HFF-Myc (cell line): ENCODE measurements around the gene HSD11B1.

Experiments used
- DNase-seq: peaks from one replicate; pipeline ENCODE4 v3.0.0-alpha.2; 2011; ENCODE audit warnings: low read depth; ENCODE audit errors: extremely low read depth
- H3K4me3 ChIP-seq: replicated peaks from 2 replicates; pipeline ENCODE4 v1.5.1; 2011; ENCODE audit warnings: low read depth, mild to moderate bottlenecking, control low read depth, low read length
- CTCF ChIP-seq: IDR thresholded peaks from 2 replicates; pipeline ENCODE4 v1.5.1; 2012; ENCODE audit warnings: mild to moderate bottlenecking, low read depth, low read length, control low read depth; ENCODE audit errors: missing control alignments

The HSD11B1 gene

DNA sequence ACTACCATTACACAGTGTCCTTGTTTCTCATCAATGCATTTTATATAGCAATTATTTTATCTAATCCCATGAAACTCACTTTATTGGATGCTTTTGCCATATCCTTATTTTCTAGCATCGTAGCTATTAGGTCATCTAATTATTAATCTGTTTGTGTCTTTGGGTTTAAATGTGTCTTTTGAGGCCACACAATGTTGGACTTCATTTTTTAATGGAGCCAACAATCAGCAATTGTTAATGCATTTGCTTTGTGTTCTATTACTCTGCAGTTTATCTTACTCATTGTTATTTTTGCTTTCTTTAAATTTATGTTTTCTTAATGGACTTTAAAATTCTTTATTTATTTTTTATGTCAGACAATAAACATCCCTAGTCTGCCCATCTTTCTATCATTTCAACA is 1.8 kb upstream of the HSD11B1 start:
- no peak for TF ChIP-seq CTCF
- H3K4me3 ChIP-seq = no peak overlapping the region
- no peak for DNase-seq

DNA sequence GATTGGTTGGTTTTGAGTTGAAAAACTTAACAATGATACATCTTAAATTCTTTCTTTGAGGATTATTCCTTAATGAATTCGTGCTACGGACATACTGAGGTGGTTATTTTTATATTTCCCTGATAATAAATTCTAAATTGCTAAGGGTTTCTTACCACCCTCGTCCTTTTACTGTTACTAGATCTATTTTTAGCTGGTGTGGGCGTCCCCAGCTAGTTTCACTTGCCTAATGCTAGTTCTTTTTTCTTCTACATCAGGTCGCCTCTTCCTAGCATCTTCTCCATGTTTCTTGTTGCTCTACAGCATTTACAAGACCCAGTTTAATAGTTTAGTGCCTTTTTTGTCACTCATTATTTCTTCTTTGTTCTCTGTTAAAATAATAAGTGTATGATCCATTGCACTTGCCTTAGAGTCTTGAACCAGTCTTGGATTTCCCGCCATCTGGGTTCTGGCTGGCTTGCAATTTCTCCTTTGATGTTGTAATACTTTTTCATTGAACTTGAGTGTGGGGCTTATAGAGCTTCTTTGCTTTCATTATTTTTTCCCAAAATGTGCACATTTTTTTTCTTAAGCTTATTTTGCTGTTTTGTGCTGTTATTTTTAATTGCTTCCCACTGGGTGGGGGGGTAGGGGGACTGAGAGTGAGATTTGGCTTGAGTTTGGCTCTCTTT is 677 bp upstream of the HSD11B1 start:
- no peak overlapping the region for H3K4me3 ChIP-seq
- no peak for DNase-seq
- no peak for TF ChIP-seq CTCF

DNA sequence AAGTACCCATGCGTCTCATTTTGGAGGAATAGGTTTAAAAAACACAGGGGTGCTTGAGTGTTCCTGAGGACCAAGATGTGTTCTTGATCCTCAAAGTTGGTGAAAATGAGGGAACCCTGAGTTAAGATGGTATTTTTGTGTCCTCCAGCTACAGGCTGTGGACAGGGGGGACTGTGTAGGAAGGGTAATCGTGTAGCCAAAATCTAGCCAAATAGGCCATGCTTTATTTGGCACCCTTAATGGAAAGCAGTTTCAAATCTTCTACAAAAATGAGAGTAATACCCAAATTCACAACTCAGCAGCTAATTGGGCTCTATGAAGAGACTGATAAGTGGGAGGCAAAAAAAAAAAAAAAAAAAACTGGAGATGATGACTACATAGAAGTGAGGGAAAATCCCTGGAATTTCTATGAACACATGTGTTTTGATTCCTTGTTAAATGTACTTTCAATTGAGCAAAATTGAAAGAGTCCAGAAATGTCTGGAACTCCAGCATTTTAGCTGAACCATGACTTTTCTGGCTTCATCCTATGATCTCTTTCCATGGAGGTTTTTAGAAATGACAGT is 470 bp downstream of the HSD11B1 start:
- TF ChIP-seq CTCF = no peak
- DNase-seq = no peak
- no peak overlapping the region for H3K4me3 ChIP-seq

- no peak overlapping the region for H3K4me3 ChIP-seq
- TF ChIP-seq CTCF = no peak
- DNase-seq = no peak
These were observed 2.0 kb downstream of the HSD11B1 start for GRCh38 chr1:209706622-209707021.

DNA sequence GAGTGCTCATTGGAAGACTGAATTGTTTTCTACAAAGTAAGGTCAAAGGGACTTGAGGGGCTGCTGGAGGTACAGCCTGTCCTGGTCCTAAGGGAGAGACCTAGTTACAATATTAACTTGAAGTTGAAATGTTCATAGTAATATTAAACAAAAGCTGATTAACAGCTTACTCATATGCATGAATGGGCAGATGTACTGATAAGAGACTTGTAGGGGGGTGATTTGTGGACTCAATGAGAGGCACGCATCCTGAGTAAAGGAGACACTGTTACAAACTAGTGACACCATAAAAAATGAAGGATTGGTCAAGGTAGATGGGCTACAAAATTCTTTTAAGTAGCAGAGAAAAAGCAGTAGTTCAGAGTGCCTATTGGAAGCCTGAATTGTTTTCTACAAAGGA is 2.7 kb downstream of the HSD11B1 start:
- no peak for TF ChIP-seq CTCF

DNA sequence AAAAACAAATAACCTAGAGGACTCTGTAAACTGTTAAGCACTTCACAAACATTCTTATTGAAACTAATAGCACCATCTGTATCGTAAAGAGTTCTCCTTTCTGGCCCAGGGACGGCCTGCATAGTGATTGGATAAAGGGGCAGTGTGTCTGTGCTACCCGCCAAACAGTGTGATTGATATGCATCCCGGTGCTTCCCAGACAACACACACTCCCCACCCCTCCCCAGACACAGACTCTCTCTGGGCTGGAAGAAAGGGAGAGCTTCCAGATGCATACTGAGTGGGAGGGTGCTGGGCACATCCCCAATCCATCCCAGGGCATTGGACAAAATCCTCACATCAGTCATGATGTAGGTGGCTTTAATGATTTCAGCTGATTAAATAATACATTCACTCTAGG is 3.7 kb downstream of the HSD11B1 start:
- no peak for DNase-seq
- H3K4me3 ChIP-seq = no peak overlapping the region
- TF ChIP-seq CTCF = no peak

More for the DNA sequence above, 2.7 kb downstream of the HSD11B1 start:
- no peak overlapping the region for H3K4me3 ChIP-seq
- no peak for DNase-seq

- H3K4me3 ChIP-seq = no peak overlapping the region
- no peak for TF ChIP-seq CTCF
- no peak for DNase-seq
These were observed 5.4 kb downstream of the HSD11B1 start for GRCh38 chr1:209710093-209710492.
